Measurements from ENCODE around the gene IL1RN. TPM values are rescaled to one million over a fixed set of nuclear protein-coding genes. Genes with fewer than 3 reads are reported as not detected.

The IL1RN gene
- total RNA-seq, 1 donor from 2014 or later, result not detected

- H3K27ac ChIP-seq (ENCODE audit: low read depth, low read length), result no peak overlapping the region
- no peaks in the 10 kb centered on the region for H3K4me1 ChIP-seq (ENCODE audit: insufficient read depth, low read length)
- Mint-ChIP-seq H3K9me3 (ENCODE audit: unreplicated experiment) (no peaks in the 10 kb centered on the region), H3K4me1 (ENCODE audit: low read depth, unreplicated experiment) (no peaks in the 10 kb centered on the region), H3K27ac (ENCODE audit: unreplicated experiment) (no peak overlapping the region), H3K36me3 (ENCODE audit: low read depth, unreplicated experiment) (no peaks in the 10 kb centered on the region), H3K4me3 (ENCODE audit: unreplicated experiment) (no peak overlapping the region), H3K27me3 (ENCODE audit: low read depth, unreplicated experiment) (peaks cover 53% of the 10 kb centered on the region)
- H3K9me3 ChIP-seq (ENCODE audit: insufficient read depth, low read depth, low read length), result no peaks in the 10 kb centered on the region
- no peak overlapping the region for H3K4me2 ChIP-seq (ENCODE audit: low read length)
- FAIRE-seq (no peak), DNase-seq (ENCODE audit: low read depth) (peak; percentile 42)
- H3K4me3 ChIP-seq (ENCODE audit: insufficient read depth, low read depth, low read length), result no peak overlapping the region
- no peaks in the 10 kb centered on the region for H4K20me1 ChIP-seq (ENCODE audit: insufficient read depth, low read length)
- no peaks in the 10 kb centered on the region for H3K36me3 ChIP-seq (ENCODE audit: insufficient read depth, low read length)
- peaks cover 29% of the 10 kb centered on the region for H3K27me3 ChIP-seq (ENCODE audit: insufficient read depth, low read length)
- no peaks in the 10 kb centered on the region for H3K79me2 ChIP-seq (ENCODE audit: insufficient read depth, low read length)
- no peak overlapping the region for H2AFZ ChIP-seq (ENCODE audit: low read depth, low read length)
- H3K9ac ChIP-seq (ENCODE audit: low read length), result no peak overlapping the region
- TF ChIP-seq EZH2 (IDR thresholded peaks at IDR 0.05; ENCODE audit: insufficient read depth, low read length), result no peak
- no peak for TF ChIP-seq CTCF (IDR thresholded peaks at IDR 0.05; ENCODE audit: insufficient read depth, low read depth, low read length)
Measured at GRCh38 chr2:113079131-113079530, 48.3 kb upstream of the IL1RN start.

GRCh38 chr2:113080134-113080533 lies 47.3 kb upstream of the IL1RN start:
- Histone ChIP-seq H3K4me3 (ENCODE audit: insufficient read depth, low read depth, low read length) (no peak overlapping the region), H4K20me1 (ENCODE audit: insufficient read depth, low read length) (no peaks in the 10 kb centered on the region), H3K4me2 (ENCODE audit: low read length) (no peak overlapping the region), H3K27ac (ENCODE audit: low read depth, low read length) (no peak overlapping the region), H2AFZ (ENCODE audit: low read depth, low read length) (no peak overlapping the region), H3K27me3 (ENCODE audit: insufficient read depth, low read length) (peaks cover 32% of the 10 kb centered on the region), H3K79me2 (ENCODE audit: insufficient read depth, low read length) (no peaks in the 10 kb centered on the region), H3K9ac (ENCODE audit: low read length) (no peak overlapping the region), H3K9me3 (ENCODE audit: insufficient read depth, low read depth, low read length) (no peaks in the 10 kb centered on the region), H3K4me1 (ENCODE audit: insufficient read depth, low read length) (no peaks in the 10 kb centered on the region), H3K36me3 (ENCODE audit: insufficient read depth, low read length) (no peaks in the 10 kb centered on the region)
- Mint-ChIP-seq H3K9me3 (ENCODE audit: unreplicated experiment) (no peaks in the 10 kb centered on the region), H3K27ac (ENCODE audit: unreplicated experiment) (no peak overlapping the region), H3K4me1 (ENCODE audit: low read depth, unreplicated experiment) (no peaks in the 10 kb centered on the region), H3K4me3 (ENCODE audit: unreplicated experiment) (no peak overlapping the region), H3K27me3 (ENCODE audit: low read depth, unreplicated experiment) (peaks cover 49% of the 10 kb centered on the region), H3K36me3 (ENCODE audit: low read depth, unreplicated experiment) (no peaks in the 10 kb centered on the region)
- TF ChIP-seq CTCF (IDR thresholded peaks at IDR 0.05; ENCODE audit: insufficient read depth, low read depth, low read length), result peak; percentile 86
- no peak for TF ChIP-seq EZH2 (IDR thresholded peaks at IDR 0.05; ENCODE audit: insufficient read depth, low read length)
- DNase-seq (ENCODE audit: low read depth) (no peak), FAIRE-seq (no peak)

GRCh38 chr2:113081488-113082210 lies 45.7 kb upstream of the IL1RN start:
- H3K79me2 ChIP-seq (ENCODE audit: insufficient read depth, low read length), result no peaks in the 10 kb centered on the region

More at GRCh38 chr2:113081488-113082210, 45.7 kb upstream of the IL1RN start:
- Mint-ChIP-seq H3K4me1 (ENCODE audit: low read depth, unreplicated experiment) (no peaks in the 10 kb centered on the region), H3K27ac (ENCODE audit: unreplicated experiment) (no peak overlapping the region), H3K4me3 (ENCODE audit: unreplicated experiment) (no peak overlapping the region), H3K36me3 (ENCODE audit: low read depth, unreplicated experiment) (no peaks in the 10 kb centered on the region), H3K9me3 (ENCODE audit: unreplicated experiment) (no peaks in the 10 kb centered on the region), H3K27me3 (ENCODE audit: low read depth, unreplicated experiment) (peaks cover 45% of the 10 kb centered on the region)
- Histone ChIP-seq H3K4me2 (ENCODE audit: low read length) (no peak overlapping the region), H3K4me1 (ENCODE audit: insufficient read depth, low read length) (no peaks in the 10 kb centered on the region), H3K9me3 (ENCODE audit: insufficient read depth, low read depth, low read length) (no peaks in the 10 kb centered on the region), H3K27me3 (ENCODE audit: insufficient read depth, low read length) (peaks cover 23% of the 10 kb centered on the region), H3K27ac (ENCODE audit: low read depth, low read length) (no peak overlapping the region), H4K20me1 (ENCODE audit: insufficient read depth, low read length) (no peaks in the 10 kb centered on the region), H3K36me3 (ENCODE audit: insufficient read depth, low read length) (no peaks in the 10 kb centered on the region), H3K9ac (ENCODE audit: low read length) (no peak overlapping the region), H2AFZ (ENCODE audit: low read depth, low read length) (no peak overlapping the region), H3K4me3 (ENCODE audit: insufficient read depth, low read depth, low read length) (no peak overlapping the region)
- TF ChIP-seq CTCF (IDR thresholded peaks at IDR 0.05; ENCODE audit: insufficient read depth, low read depth, low read length) (no peak), EZH2 (IDR thresholded peaks at IDR 0.05; ENCODE audit: insufficient read depth, low read length) (no peak)
- DNase-seq (ENCODE audit: low read depth) (no peak), FAIRE-seq (no peak)
